Measurements from ENCODE around the gene CIB4. TPM values are rescaled to one million over a fixed set of nuclear protein-coding genes. Genes with fewer than 3 reads are reported as not detected.
"Not testable (repeated sequence)": the region's sequence is repeated elsewhere in the genome, so short reads cannot be mapped to it uniquely, and the experiment has no call there.

The CIB4 gene
- total RNA-seq, 1 donor from 2014 or later: not detected

- Histone ChIP-seq H3K36me3 (ENCODE audit: control insufficient read depth, insufficient read depth, low read length) (no peaks in the 10 kb centered on the region), H3K4me3 (ENCODE audit: low read depth, low read length) (no peak overlapping the region), H3K27me3 (ENCODE audit: control insufficient read depth, insufficient read depth, low read length) (peaks cover 12% of the 10 kb centered on the region)
- no peak for TF ChIP-seq CTCF (IDR thresholded peaks at IDR 0.05; ENCODE audit: insufficient read depth, low read length, poor library complexity, severe bottlenecking)
- DNase-seq (ENCODE audit: low read depth): no peak
Observed at GRCh38 chr2:26670931-26671460, 29.8 kb upstream of the CIB4 start.

- no peak for TF ChIP-seq CTCF (IDR thresholded peaks at IDR 0.05; ENCODE audit: insufficient read depth, low read length, poor library complexity, severe bottlenecking)
- Histone ChIP-seq H3K4me3 (ENCODE audit: low read depth, low read length) (no peak overlapping the region), H3K27me3 (ENCODE audit: control insufficient read depth, insufficient read depth, low read length) (peaks cover 12% of the 10 kb centered on the region), H3K36me3 (ENCODE audit: control insufficient read depth, insufficient read depth, low read length) (no peaks in the 10 kb centered on the region)
- no peak for DNase-seq (ENCODE audit: low read depth)
Observed at GRCh38 chr2:26670171-26670570, 29.0 kb upstream of the CIB4 start.

GRCh38 chr2:26668856-26669750 is 27.9 kb upstream of the CIB4 start:
- H3K4me3 ChIP-seq (ENCODE audit: low read depth, low read length): no peak overlapping the region
- no peak for TF ChIP-seq CTCF (IDR thresholded peaks at IDR 0.05; ENCODE audit: insufficient read depth, low read length, poor library complexity, severe bottlenecking)
- no peak for DNase-seq (ENCODE audit: low read depth)
- H3K27me3 ChIP-seq (ENCODE audit: control insufficient read depth, insufficient read depth, low read length): peaks cover 12% of the 10 kb centered on the region
- H3K36me3 ChIP-seq (ENCODE audit: control insufficient read depth, insufficient read depth, low read length): no peaks in the 10 kb centered on the region

- no peak overlapping the region for H3K4me3 ChIP-seq (ENCODE audit: low read depth, low read length)
- DNase-seq (ENCODE audit: low read depth): no peak
- H3K36me3 ChIP-seq (ENCODE audit: control insufficient read depth, insufficient read depth, low read length): no peaks in the 10 kb centered on the region
- H3K27me3 ChIP-seq (ENCODE audit: control insufficient read depth, insufficient read depth, low read length): peaks cover 9% of the 10 kb centered on the region
- no peak for TF ChIP-seq CTCF (IDR thresholded peaks at IDR 0.05; ENCODE audit: insufficient read depth, low read length, poor library complexity, severe bottlenecking)
Observed at GRCh38 chr2:26668041-26668440, 26.9 kb upstream of the CIB4 start.

- DNase-seq (ENCODE audit: low read depth): no peak
- no peak for TF ChIP-seq CTCF (IDR thresholded peaks at IDR 0.05; ENCODE audit: insufficient read depth, low read length, poor library complexity, severe bottlenecking)
Observed at GRCh38 chr2:26666671-26667070, 25.5 kb upstream of the CIB4 start.

GRCh38 chr2:26665296-26665695 is 24.1 kb upstream of the CIB4 start:
- not testable (repeated sequence) for H3K4me3 ChIP-seq (ENCODE audit: low read depth, low read length); H3K36me3 ChIP-seq (ENCODE audit: control insufficient read depth, insufficient read depth, low read length); H3K27me3 ChIP-seq (ENCODE audit: control insufficient read depth, insufficient read depth, low read length); DNase-seq (ENCODE audit: low read depth)

More at GRCh38 chr2:26666671-26667070, 25.5 kb upstream of the CIB4 start:
- Histone ChIP-seq H3K36me3 (ENCODE audit: control insufficient read depth, insufficient read depth, low read length) (no peaks in the 10 kb centered on the region), H3K27me3 (ENCODE audit: control insufficient read depth, insufficient read depth, low read length) (peaks cover 4% of the 10 kb centered on the region), H3K4me3 (ENCODE audit: low read depth, low read length) (no peak overlapping the region)
